ENCODE data around the gene NFATC4. TPM values are rescaled to one million over a fixed set of nuclear protein-coding genes. Genes with fewer than 3 reads are reported as not detected.

The NFATC4 gene
- total and polyA plus RNA-seq, 10 of the 15 experiments (the other 5 are each of a cell fraction or from before 2014, with no cell fraction given): 0.97 to 14.3 (median 4.9) TPM

DNA sequence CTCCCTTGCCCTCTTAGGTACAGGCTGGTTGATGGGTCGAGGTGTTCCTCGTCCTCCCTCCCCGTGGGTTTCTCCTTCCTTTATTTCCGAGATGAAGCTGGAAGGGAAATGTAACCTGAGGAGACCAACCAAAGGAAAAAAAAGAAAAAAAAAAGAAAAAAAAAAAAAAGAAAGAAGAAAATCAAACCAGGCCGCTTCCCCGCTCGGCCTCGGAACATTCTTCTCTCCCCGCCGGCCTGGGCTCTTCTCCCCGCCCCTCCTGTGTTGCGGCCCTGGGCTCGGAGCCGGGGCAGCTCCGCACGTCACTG is 1.6 kb upstream of the NFATC4 start (continued):
- TF ChIP-seq MXI1 (IDR thresholded peaks at IDR 0.05; ENCODE audit: low read depth, low read length) (0 out of 2 replicates have a peak, but pooled peaks have one; percentile 49), YBX1 (IDR thresholded peaks at IDR 0.05) (peak; percentile 78; the same call in 1 of the 2 replicates), ZNF384 (IDR thresholded peaks at IDR 0.05; ENCODE audit: borderline replicate concordance, low read depth, low read length) (peak; percentile 60; the same call in 1 of the 2 replicates), CREB1 (IDR thresholded peaks at IDR 0.05; ENCODE audit: low read depth) (0 out of 2 replicates have a peak, but pooled peaks have one; percentile 83), TCF7 (IDR thresholded peaks at IDR 0.05; ENCODE audit: borderline replicate concordance) (0 out of 2 replicates have a peak, but pooled peaks have one; percentile 7), CHD2 (IDR thresholded peaks at IDR 0.05; ENCODE audit: borderline replicate concordance, low read depth, low read length) (0 out of 2 replicates have a peak, but pooled peaks have one; percentile 23), SUPT20H (IDR thresholded peaks at IDR 0.05; ENCODE audit: borderline replicate concordance, control insufficient read depth, low read depth, low read length) (no peak)
- TF ChIP-seq, protein P1, sequence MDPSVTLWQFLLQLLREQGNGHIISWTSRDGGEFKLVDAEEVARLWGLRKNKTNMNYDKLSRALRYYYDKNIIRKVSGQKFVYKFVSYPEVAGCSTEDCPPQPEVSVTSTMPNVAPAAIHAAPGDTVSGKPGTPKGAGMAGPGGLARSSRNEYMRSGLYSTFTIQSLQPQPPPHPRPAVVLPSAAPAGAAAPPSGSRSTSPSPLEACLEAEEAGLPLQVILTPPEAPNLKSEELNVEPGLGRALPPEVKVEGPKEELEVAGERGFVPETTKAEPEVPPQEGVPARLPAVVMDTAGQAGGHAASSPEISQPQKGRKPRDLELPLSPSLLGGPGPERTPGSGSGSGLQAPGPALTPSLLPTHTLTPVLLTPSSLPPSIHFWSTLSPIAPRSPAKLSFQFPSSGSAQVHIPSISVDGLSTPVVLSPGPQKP (IDR thresholded peaks at IDR 0.05; ENCODE audit: low read depth, low read length): no peak

DNA sequence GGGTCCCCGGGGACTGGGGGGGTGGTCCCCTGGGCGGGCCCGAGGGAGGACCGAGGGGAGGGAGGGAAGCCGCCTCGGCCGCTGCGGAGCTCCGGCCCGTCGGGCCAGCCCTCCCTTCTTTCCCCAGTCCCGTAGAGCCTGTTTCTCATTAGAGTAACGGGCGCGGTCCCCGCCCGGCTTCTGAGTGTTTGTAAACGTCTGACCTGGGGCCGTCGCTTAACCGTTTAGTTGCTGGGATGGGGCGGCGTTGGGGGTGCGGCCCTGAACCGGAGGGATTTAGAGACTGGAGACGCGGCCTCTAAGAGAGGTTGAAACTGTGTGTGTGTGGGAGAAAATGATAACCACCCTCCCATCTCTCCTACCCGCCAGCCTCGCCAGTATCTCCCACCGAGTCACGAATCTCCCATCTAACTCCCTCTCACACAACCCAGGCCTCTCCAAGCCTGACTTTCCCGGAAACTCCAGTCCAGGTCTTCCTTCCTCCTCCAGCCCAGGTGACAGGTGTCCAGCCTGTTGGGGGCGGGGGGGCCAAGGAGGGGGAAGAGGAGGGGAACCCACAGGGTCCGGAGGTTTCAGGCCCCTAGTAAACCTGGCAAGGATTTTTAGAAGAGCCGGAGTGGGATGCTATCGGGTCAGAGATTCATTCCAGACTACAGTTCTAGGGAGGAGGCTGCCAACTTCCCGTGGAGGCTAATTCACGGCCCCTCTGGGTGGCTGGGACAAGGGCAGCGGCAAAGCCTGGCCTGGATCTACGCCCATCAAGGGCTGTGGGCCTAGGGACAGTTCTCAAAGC is 1.1 kb upstream of the NFATC4 start:
- peaks cover 16% of the 10 kb centered on the region for H3K4me1 ChIP-seq (ENCODE audit: control insufficient read depth, insufficient read depth, low read length)
- ChIA-PET CTCF (interaction anchor here (0.7 to 2.3 kb wide), 20 partner anchors 13 to 116 kb away, joined by 3 to 163 read pairs (median 7); partner anchors contain the start of genes ADCY4, CBLN3, DHRS1 and KHNYN), POLR2A (interaction anchor here (0.7 to 2.3 kb wide), 15 partner anchors 8 to 607 kb away, joined by 3 to 61 read pairs (median 3); partner anchors contain the start of genes CBLN3, DCAF11, KHNYN and NRL), SMC1A (ENCODE audit: uncharacterized antibody, unreplicated experiment) (interaction anchor here (0.6 to 2.3 kb wide), 8 partner anchors 30 to 69 kb away, joined by 3 to 79 read pairs (median 12); partner anchors contain the start of genes CBLN3 and KHNYN), RAD21 (ENCODE audit: unreplicated experiment) (interaction anchor here (0.6 to 2.3 kb wide), 17 partner anchors 16 to 1478 kb away, joined by 3 to 122 read pairs (median 5); partner anchors contain the start of genes ADCY4, CBLN3, DHRS1 and KHNYN)
- H3K79me2 ChIP-seq (ENCODE audit: control insufficient read depth, insufficient read depth, low read length): no peaks in the 10 kb centered on the region
- DNase-seq (ENCODE audit: low read depth, low spot score) (peak; percentile 34), FAIRE-seq (no peak), ATAC-seq (peak; percentile 79)
- H3K4me2 ChIP-seq (ENCODE audit: control insufficient read depth, insufficient read depth): peak overlapping the region; percentile 83
- no peaks in the 10 kb centered on the region for H3K36me3 ChIP-seq (ENCODE audit: control insufficient read depth in 2 of 2, insufficient read depth in 2 of 2, low read length in 1 of 2)
- H4K20me1 ChIP-seq (ENCODE audit: control insufficient read depth, insufficient read depth): no peaks in the 10 kb centered on the region
- BruUV-seq (replicated peaks): no TSS peak
- intact Hi-C loops (cut with micrococcal nuclease; ENCODE audit: unreplicated experiment) (loop anchor here (5.0 kb wide), 2 partner anchors 35 to 45 kb away; no protein-coding TSS in a partner anchor), in situ Hi-C loops (cut with MboI) (loop anchor here (5.0 kb wide), 1 partner anchor 65 kb away; no protein-coding TSS in a partner anchor)
- no peaks in the 10 kb centered on the region for H3K9me3 ChIP-seq (replicated peaks; ENCODE audit: control insufficient read depth, insufficient read depth, low read length)
- peak overlapping the region; percentile 59; the same call in 1 of the 2 replicates for H3K9ac ChIP-seq (ENCODE audit: control insufficient read depth, insufficient read depth, low read length)
- peaks cover 1 to 6% of the 10 kb centered on the region in 2 experiments for H3K27me3 ChIP-seq (replicated peaks in 1 of 2; ENCODE audit: control insufficient read depth in 2 of 2, insufficient read depth in 2 of 2, low read length in 1 of 2)
- H3K4me3 ChIP-seq: peak overlapping the region; percentile 53; the same call in 1 of the 2 replicates
- H3K27ac ChIP-seq (ENCODE audit: control insufficient read depth, insufficient read depth): peak overlapping the region; percentile 48
- peak overlapping the region; percentile 80 for H2AFZ ChIP-seq (ENCODE audit: control insufficient read depth, low read depth, low read length)
- WGBS (ENCODE audit: insufficient coverage, insufficient replicate concordance, low lambda C conversion rate, missing lambda C conversion rate): under 1% methylated on average over 36 of the region's 40 CpGs
- TF ChIP-seq MYB (IDR thresholded peaks at IDR 0.05; ENCODE audit: borderline replicate concordance, low read depth, low read length) (no peak), ZSCAN29 (IDR thresholded peaks at IDR 0.05) (peak; percentile 49; the same call in 1 of the 2 replicates), EP300 (IDR thresholded peaks at IDR 0.05; ENCODE audit: borderline replicate concordance in 1 of 2, control insufficient read depth in 1 of 2, low read depth in 2 of 2, low read length in 2 of 2) (peak; percentile 29 to 31; a peak in 1 of 4 replicates), SUZ12 (IDR thresholded peaks at IDR 0.05; ENCODE audit: unreplicated experiment) (no peak), PAX5 (IDR thresholded peaks at IDR 0.05; ENCODE audit: borderline replicate concordance, low read depth, low read length) (no peak), POU2F2 (IDR thresholded peaks at IDR 0.05; ENCODE audit: borderline replicate concordance, low read depth, low read length) (no peak), WRNIP1 (IDR thresholded peaks at IDR 0.05; ENCODE audit: borderline replicate concordance, low read depth, low read length) (no peak)
- TF ChIP-seq, protein P2, sequence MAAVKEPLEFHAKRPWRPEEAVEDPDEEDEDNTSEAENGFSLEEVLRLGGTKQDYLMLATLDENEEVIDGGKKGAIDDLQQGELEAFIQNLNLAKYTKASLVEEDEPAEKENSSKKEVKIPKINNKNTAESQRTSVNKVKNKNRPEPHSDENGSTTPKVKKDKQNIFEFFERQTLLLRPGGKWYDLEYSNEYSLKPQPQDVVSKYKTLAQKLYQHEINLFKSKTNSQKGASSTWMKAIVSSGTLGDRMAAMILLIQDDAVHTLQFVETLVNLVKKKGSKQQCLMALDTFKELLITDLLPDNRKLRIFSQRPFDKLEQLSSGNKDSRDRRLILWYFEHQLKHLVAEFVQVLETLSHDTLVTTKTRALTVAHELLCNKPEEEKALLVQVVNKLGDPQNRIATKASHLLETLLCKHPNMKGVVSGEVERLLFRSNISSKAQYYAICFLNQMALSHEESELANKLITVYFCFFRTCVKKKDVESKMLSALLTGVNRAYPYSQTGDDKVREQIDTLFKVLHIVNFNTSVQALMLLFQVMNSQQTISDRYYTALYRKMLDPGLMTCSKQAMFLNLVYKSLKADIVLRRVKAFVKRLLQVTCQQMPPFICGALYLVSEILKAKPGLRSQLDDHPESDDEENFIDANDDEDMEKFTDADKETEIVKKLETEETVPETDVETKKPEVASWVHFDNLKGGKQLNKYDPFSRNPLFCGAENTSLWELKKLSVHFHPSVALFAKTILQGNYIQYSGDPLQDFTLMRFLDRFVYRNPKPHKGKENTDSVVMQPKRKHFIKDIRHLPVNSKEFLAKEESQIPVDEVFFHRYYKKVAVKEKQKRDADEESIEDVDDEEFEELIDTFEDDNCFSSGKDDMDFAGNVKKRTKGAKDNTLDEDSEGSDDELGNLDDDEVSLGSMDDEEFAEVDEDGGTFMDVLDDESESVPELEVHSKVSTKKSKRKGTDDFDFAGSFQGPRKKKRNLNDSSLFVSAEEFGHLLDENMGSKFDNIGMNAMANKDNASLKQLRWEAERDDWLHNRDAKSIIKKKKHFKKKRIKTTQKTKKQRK (IDR thresholded peaks at IDR 0.05; ENCODE audit: low read depth, low read length): no peak
